K562 (cell line): ENCODE data around the gene DST.

Experiments used
- BRD4 ChIP-seq: fragments of 200-600 bp; sonication (generic); IDR thresholded peaks from 2 replicates; pipeline ENCODE4 v1.6.1; 2017; ENCODE audit warnings: inconsistent platforms
- FOSL1 ChIP-seq: fragments of 200-800 bp; sonication (Bioruptor generic); conservative IDR thresholded peaks from 2 replicates; pipeline ENCODE4 v1.6.1; 2016; ENCODE audit warnings: missing genetic modification characterization, missing compliant biosample characterization
- POLR2A ChIP-seq: fragments of 450-650 bp; conservative IDR thresholded peaks from 2 replicates; pipeline ENCODE4 v1.6.1; 2016
- ZNF764 ChIP-seq: fragments of 250-450 bp; sonication (Bioruptor Pico); IDR thresholded peaks from 2 replicates; pipeline ENCODE4 v1.4.0; 2020; ENCODE audit warnings: low read depth, mild to moderate bottlenecking, moderate library complexity
- TF ChIP-seq, protein P1 (sequence below), 3 experiments: IDR thresholded peaks in 2 of 3; conservative IDR thresholded peaks in 1 of 3; 2 replicates each; pipeline ENCODE4 v1.5.1; 2011 to 2012; ENCODE audit warnings: low read length in 3 of 3, mild to moderate bottlenecking in 3 of 3, control low read depth in 2 of 3, improper control_type of control experiment in 1 of 3, inconsistent platforms in 1 of 3, low read depth in 1 of 3, mixed read lengths in 1 of 3, moderate library complexity in 1 of 3; ENCODE audit not compliant: insufficient read depth in 2 of 3

DNA sequence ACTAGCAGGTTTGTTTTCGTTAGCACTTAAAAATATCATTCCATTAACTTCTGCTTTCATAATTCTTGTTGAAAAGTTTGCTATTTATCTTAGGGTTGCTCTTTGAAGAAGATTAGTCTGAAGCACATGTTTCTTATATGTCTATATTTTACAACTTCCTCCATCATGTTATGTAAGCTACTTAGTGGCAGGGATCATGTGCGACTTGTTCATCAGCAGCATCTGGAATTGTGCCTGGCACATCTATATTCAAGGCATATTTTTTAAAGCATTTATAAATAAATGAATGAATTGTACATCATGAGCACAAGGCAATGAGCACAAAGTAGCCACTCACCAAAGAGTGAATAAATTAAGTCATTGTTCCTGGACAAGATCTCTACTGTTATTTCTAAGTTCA lies 208.1 kb downstream of the DST start:
- no peak for TF ChIP-seq ZNF764 (CRISPR knock-in tag)
- TF ChIP-seq, protein P1, sequence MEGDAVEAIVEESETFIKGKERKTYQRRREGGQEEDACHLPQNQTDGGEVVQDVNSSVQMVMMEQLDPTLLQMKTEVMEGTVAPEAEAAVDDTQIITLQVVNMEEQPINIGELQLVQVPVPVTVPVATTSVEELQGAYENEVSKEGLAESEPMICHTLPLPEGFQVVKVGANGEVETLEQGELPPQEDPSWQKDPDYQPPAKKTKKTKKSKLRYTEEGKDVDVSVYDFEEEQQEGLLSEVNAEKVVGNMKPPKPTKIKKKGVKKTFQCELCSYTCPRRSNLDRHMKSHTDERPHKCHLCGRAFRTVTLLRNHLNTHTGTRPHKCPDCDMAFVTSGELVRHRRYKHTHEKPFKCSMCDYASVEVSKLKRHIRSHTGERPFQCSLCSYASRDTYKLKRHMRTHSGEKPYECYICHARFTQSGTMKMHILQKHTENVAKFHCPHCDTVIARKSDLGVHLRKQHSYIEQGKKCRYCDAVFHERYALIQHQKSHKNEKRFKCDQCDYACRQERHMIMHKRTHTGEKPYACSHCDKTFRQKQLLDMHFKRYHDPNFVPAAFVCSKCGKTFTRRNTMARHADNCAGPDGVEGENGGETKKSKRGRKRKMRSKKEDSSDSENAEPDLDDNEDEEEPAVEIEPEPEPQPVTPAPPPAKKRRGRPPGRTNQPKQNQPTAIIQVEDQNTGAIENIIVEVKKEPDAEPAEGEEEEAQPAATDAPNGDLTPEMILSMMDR (IDR thresholded peaks at IDR 0.05 in 2 of 3, conservative IDR thresholded peaks at IDR 0.05 in 1 of 3; ENCODE audit: insufficient read depth in 2 of 3, low read depth in 1 of 3, low read length in 3 of 3), result no peak
- no peak for TF ChIP-seq POLR2A
- TF ChIP-seq BRD4, result no peak
- TF ChIP-seq FOSL1, result no peak
